Stomach (tissue), 9 donors: ENCODE data around the gene MYT1. TPM values are rescaled to one million over a fixed set of nuclear protein-coding genes. Genes with fewer than 3 reads are reported as not detected.

Experiments used
- DNase-seq, 2 donors: peaks; one replicate each; pipeline versions ENCODE4 v3.0.0 to v3.0.0-alpha.2; 2013 to 2019
- H3K27ac ChIP-seq, 5 donors: fragments of 200-600 bp in 4 of 5; sonication (generic) in 4 of 5; one replicate each; pipeline ENCODE4 v1.5.1; 2013 to 2019; ENCODE audit warnings: mild to moderate bottlenecking in 1 of 5, moderate library complexity in 1 of 5
- H3K27me3 ChIP-seq, 3 donors: fragments of 200-600 bp; sonication (generic); one replicate each; pipeline ENCODE4 v1.5.1; 2017 to 2019; ENCODE audit warnings: mixed run types in 1 of 3
- H3K36me3 ChIP-seq, 4 donors: fragments of 200-600 bp; sonication (generic); 1 replicate in 3 of 4; 2 replicates in 1 of 4; pipeline ENCODE4 v1.5.1; 2016 to 2019
- H3K4me1 ChIP-seq, 4 donors: fragments of 200-600 bp; sonication (generic); one replicate each; pipeline ENCODE4 v1.5.1; 2016 to 2019
- H3K4me3 ChIP-seq, 4 donors: fragments of 200-600 bp; sonication (generic) in 3 of 4; one replicate each; pipeline ENCODE4 v1.5.1; 2016 to 2019; ENCODE audit warnings: mild to moderate bottlenecking in 1 of 4
- H3K9me3 ChIP-seq, 4 donors: fragments of 200-600 bp; sonication (generic); one replicate each; pipeline ENCODE4 v1.5.1; 2016 to 2019
- EP300 ChIP-seq: sonication (generic); formaldehyde crosslinking; IDR thresholded peaks from one replicate; pipeline ENCODE4 v1.6.1; 2017; ENCODE audit warnings: antibody characterized with exemption
- POLR2A ChIP-seq, 4 donors: fragments of 450-650 bp; IDR thresholded peaks; one replicate each; pipeline ENCODE4 v1.6.1; 2016; ENCODE audit warnings: antibody characterized with exemption in 4 of 4, control low read depth in 2 of 4, mild to moderate bottlenecking in 1 of 4, moderate library complexity in 1 of 4
- POLR2AphosphoS5 ChIP-seq, 3 donors: sonication (generic); formaldehyde crosslinking; IDR thresholded peaks; one replicate each; pipeline ENCODE4 v1.6.1; 2016; ENCODE audit warnings: antibody characterized with exemption in 3 of 3
- WGBS, 5 donors: extraction: QIAGEN DNeasy Blood & Tissue Kit in 3 of 5; methylation state at CpG; one replicate each; pipeline versions ENCODE4 v1.1.5 to v1.1.7; 2013 to 2018; 5-methylcytosine and 5-hydroxymethylcytosine counted together
- intact Hi-C: fragments of 100-400 bp; cut with DNase I; formaldehyde crosslinking; loops from one replicate; pipeline ENCODE4 v1.15.1; 2023; ENCODE audit warnings: low total_unique reads
- polyA plus RNA-seq, 3 donors: library from polyadenylated mRNA; stranded (reverse); fragments of 200-250 nt; gene quantifications; one replicate each; pipeline ENCODE4 v1.2.3, GENCODE V29; 2013
- total RNA-seq, 5 donors: library from RNA; depleted of rRNA; stranded (reverse); fragments of >200 nt; gene quantifications; one replicate each; pipeline versions ENCODE4 v1.1.0 to v1.2.3, GENCODE V29; 2014 to 2016
- TF ChIP-seq, protein P1 (sequence below), 7 experiments: fragments of 450-650 bp in 4 of 7; fragments of 200-600 bp in 3 of 7; sonication (generic) in 3 of 7; IDR thresholded peaks; one replicate each; pipeline ENCODE4 v1.5.1; 2016 to 2019; ENCODE audit warnings: antibody characterized with exemption in 7 of 7, control low read depth in 2 of 7, mild to moderate bottlenecking in 1 of 7
- donor health status: healthy with polysubstance abuse.
- donor health status: Bipolar disorder and iron deficiency.
- donor health status: healthy.

Gene MYT1
- total and polyA plus RNA-seq, 8 donors = 0.08 to 0.55 (median 0.25) TPM; not detected in 5

DNA sequence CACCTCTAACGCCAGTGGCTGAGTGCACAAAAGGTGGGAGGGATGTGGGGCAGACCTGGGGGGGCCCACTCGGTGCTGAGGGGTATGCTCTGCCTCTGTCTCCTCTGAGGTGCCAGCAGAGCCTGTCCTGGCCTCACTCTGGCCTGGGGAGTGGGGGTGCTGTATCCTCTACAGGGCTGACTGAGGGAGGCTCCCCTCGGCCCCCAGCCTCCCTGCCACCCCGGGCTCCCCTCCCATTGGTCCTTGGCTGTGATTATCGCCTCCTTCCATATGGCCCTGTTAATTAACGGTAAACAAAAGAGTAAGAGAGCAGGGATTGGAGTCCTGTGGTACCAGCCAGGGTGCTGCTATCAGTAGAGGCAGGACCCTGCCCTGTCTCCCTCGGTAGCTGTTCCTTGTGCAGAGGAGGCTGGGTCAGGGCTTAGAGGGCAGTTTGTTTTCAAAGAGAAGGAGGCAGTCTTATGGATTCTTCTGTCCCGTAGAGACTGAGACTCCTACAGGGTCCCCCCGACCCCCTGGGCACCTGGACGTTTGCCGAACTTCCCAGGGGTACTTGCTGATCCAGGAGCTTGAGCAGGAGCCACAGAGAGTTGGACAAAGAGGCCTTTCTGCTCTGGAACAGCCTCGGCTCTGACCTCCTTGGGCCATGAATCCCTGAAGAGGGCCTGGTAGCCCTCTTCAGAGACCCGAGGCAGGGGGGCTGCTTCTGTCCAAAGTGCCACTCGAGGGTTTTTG, 1.8 kb downstream of the MYT1 start:
- 54 to 75% (median 59%) methylated on average over 12 to 14 of the region's 14 CpGs for WGBS, 5 donors
- DNase-seq = no peak
- H3K4me1 ChIP-seq = no peaks in the 10 kb centered on the region
- no peak overlapping the region for H3K27ac ChIP-seq
- no peaks in the 10 kb centered on the region for H3K36me3 ChIP-seq
- no peak overlapping the region for H3K4me3 ChIP-seq
- H3K27me3 ChIP-seq = peaks cover 0 to 97% (median 66%) of the 10 kb centered on the region in 3 donors
- H3K9me3 ChIP-seq = no peaks in the 10 kb centered on the region
- intact Hi-C loops = no loop called here
- no peak for TF ChIP-seq EP300
- TF ChIP-seq, protein P1, sequence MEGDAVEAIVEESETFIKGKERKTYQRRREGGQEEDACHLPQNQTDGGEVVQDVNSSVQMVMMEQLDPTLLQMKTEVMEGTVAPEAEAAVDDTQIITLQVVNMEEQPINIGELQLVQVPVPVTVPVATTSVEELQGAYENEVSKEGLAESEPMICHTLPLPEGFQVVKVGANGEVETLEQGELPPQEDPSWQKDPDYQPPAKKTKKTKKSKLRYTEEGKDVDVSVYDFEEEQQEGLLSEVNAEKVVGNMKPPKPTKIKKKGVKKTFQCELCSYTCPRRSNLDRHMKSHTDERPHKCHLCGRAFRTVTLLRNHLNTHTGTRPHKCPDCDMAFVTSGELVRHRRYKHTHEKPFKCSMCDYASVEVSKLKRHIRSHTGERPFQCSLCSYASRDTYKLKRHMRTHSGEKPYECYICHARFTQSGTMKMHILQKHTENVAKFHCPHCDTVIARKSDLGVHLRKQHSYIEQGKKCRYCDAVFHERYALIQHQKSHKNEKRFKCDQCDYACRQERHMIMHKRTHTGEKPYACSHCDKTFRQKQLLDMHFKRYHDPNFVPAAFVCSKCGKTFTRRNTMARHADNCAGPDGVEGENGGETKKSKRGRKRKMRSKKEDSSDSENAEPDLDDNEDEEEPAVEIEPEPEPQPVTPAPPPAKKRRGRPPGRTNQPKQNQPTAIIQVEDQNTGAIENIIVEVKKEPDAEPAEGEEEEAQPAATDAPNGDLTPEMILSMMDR (IDR thresholded peaks at IDR 0.05) = no peak
- TF ChIP-seq POLR2A (IDR thresholded peaks at IDR 0.05) = no peak
- TF ChIP-seq POLR2AphosphoS5 (IDR thresholded peaks at IDR 0.05) = no peak

DNA sequence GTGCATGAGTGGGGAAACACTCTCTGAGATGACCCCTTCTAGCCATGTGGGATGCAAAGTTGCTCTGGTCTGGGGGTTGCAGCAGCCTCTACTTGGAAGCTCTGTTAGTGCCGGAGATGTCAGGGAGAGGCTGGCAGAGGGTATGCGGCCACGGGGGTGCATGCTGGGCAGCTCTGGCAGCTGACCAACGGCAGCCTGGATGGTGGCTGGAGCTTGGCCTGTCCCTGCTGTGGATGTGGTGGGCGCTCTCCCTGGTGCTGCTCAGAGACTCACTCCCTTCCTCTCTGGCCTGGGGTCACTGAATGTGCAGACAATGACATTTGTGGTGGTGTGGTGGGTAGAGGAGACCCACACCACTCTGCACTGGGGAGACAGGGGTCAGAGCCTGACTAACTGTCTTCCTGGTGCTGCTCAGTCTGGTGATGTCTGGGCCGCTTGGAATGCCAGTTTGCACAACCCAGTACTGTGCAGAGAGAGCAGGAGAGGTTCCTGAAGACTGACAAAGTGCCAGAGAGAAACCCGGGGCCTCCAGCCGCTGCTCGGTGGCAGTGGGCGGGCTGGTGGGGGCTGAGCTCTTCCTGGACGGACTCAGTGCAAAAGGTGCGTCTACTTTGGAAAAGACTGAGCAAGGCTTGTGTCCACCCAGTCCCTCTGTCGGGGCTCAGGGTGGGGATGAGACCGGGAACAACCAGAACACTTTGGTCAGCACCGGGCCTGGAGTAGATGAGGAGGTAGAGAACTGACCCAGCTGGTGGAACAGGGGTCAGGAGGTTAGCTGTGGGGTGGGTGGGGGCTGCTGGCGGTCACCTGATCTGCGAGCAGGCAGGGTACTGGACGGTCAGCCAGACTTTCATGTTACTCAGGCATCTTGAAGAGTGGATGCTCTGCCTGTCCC, 2.7 kb downstream of the MYT1 start:
- 59 to 63% (median 61%) methylated on average over 17 to 18 of the region's 18 CpGs for WGBS, 5 donors
- Histone ChIP-seq H3K36me3 (no peaks in the 10 kb centered on the region), H3K27me3 (peaks cover 0 to 95% (median 59%) of the 10 kb centered on the region in 3 donors), H3K4me1 (no peaks in the 10 kb centered on the region), H3K9me3 (no peaks in the 10 kb centered on the region), H3K27ac (no peak overlapping the region), H3K4me3 (no peak overlapping the region)
- no peak for DNase-seq
- TF ChIP-seq POLR2AphosphoS5 (IDR thresholded peaks at IDR 0.05) = no peak
- TF ChIP-seq, protein P1 (IDR thresholded peaks at IDR 0.05) = no peak
- no peak for TF ChIP-seq EP300
- TF ChIP-seq POLR2A (IDR thresholded peaks at IDR 0.05) = no peak
- intact Hi-C loops = no loop called here

DNA sequence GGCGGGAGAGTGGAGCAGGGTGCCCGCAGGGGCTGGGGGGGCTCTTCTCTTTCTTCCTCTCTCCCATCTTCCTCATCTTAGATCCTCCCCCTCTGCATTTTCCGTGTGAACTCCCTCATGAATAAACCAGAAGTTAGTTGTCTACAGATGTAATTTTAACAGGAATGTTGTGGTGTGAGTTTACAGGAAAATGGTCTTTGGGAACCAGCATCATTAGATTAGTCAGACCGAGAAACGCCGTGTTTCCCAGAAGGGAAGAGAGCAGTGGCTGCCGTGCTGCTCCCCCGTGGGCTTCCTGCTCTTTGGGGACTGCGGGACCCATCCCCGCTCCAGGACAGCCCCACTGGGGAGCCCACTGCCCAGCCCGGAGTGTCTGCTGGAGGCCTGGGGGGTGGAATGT, 3.4 kb downstream of the MYT1 start:
- no peak for TF ChIP-seq POLR2AphosphoS5 (IDR thresholded peaks at IDR 0.05)
- no peak for TF ChIP-seq EP300
- no peak for TF ChIP-seq POLR2A (IDR thresholded peaks at IDR 0.05)
- TF ChIP-seq, protein P1 (IDR thresholded peaks at IDR 0.05) = no peak
- H3K9me3 ChIP-seq = no peaks in the 10 kb centered on the region
- peaks cover 0 to 94% (median 54%) of the 10 kb centered on the region in 3 donors for H3K27me3 ChIP-seq

DNA sequence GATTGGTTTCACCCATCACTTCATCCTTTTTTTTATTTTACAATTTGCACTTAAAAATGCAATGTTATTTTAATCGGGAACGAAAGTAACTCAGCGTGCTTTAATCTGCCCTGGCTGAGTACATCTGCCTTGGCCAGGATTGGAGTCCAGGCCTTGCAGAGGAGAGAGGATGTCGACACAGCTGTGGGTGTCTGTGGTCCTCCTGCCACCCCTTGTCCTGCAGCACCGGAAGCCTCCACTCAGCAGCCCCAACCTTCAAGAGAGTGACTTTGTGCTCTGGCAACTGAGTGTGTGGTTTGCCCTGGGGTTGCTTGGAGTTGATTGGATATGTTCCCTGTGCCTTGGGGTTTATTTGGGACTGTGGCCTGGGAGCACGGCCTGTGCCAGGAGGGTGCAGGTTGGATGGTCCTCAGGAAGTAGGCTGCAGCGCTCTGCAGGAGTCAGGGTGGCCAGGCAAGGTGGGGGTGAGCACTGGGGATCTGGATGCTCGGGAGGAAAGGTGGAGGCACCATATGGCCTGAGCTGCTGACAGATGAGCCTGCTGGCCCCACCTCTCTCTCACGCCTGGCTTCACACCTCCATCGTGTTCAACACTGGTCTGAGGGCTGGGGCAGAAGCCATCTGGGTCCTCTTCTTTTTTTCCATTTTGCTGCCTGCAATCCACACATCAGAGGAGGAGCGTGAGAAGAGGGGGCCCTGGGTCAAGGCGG, 4.3 kb downstream of the MYT1 start:
- DNase-seq = no peak
- Histone ChIP-seq H3K27me3 (peaks cover 0 to 94% (median 51%) of the 10 kb centered on the region in 3 donors), H3K9me3 (no peaks in the 10 kb centered on the region), H3K27ac (no peak overlapping the region), H3K4me1 (no peaks in the 10 kb centered on the region), H3K4me3 (no peak overlapping the region), H3K36me3 (no peaks in the 10 kb centered on the region)
- WGBS, 5 donors = 44 to 65% (median 60%) methylated on average over 12 of the region's 12 CpGs
- TF ChIP-seq, protein P1 (IDR thresholded peaks at IDR 0.05) = no peak
- TF ChIP-seq POLR2A (IDR thresholded peaks at IDR 0.05) = no peak
- intact Hi-C loops = no loop called here

More for the DNA sequence above, 3.4 kb downstream of the MYT1 start:
- Histone ChIP-seq H3K36me3 (no peaks in the 10 kb centered on the region), H3K4me1 (no peaks in the 10 kb centered on the region), H3K4me3 (no peak overlapping the region), H3K27ac (no peak overlapping the region)
- no peak for DNase-seq
- intact Hi-C loops = no loop called here
- WGBS, 5 donors = 57 to 69% (median 66%) methylated on average over 11 of the region's 11 CpGs
